ENCODE measurements around the gene VANGL1. TPM values are rescaled to one million over a fixed set of nuclear protein-coding genes. Genes with fewer than 3 reads are reported as not detected.
A peak's percentile ranks its signal among the peaks of the same experiment; 100 is the strongest.

The VANGL1 gene
- total and polyA plus RNA-seq, 3 experiments from 2014 or later: 3.0 to 3.3 (median 3.2) TPM

DNA sequence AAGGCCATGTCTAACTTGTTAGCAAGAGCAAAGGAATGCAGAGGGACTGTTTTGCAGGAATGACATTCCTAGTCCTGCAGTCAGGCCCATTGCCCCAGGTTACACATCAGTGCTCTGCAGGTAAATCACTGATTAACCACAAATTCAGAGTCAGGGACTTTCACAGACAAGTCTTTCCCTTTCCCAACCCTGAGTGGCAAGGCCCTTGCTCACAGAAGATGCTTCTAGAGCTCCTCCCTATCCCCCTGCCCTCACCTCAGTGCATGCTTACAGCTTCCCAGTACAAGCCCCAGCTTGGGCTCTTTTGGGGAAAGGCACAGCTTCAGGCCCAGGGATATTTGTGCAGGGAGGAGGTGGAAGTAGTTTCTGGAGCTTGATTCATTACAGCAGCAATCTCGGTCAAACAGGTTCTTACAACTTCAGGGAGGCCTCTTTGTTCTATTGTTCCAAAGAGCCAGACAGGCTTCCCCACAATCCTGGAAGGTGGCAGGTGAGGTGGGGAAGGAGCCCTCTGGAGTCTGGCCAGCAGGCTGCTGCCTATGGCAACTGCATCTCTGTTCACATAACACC lies 72.9 kb downstream of the VANGL1 start:
- Histone ChIP-seq H3K4me3 (ENCODE audit: low read length) (no peak overlapping the region), H3K27ac (ENCODE audit: low read depth, low read length) (no peak overlapping the region), H3K9me3 (ENCODE audit: low read length) (no peaks in the 10 kb centered on the region), H3K36me3 (ENCODE audit: insufficient read depth, low read length) (no peaks in the 10 kb centered on the region), H3K4me1 (ENCODE audit: insufficient read depth, low read length) (no peaks in the 10 kb centered on the region), H3K27me3 (ENCODE audit: insufficient read depth, low read length, poor library complexity, severe bottlenecking) (no peaks in the 10 kb centered on the region)
- no peak for DNase-seq
- POLR2A ChIA-PET: no interaction called here
- Mint-ChIP-seq H3K27me3 (peaks cover 3 to 23% of the 10 kb centered on the region in 2 donors), H3K4me3 (no peak overlapping the region), H3K4me1 (no peaks in the 10 kb centered on the region), H3K36me3 (no peaks in the 10 kb centered on the region), H3K9me3 (no peaks in the 10 kb centered on the region), H3K27ac (no peak overlapping the region)
- CTCF ChIA-PET: no interaction called here

DNA sequence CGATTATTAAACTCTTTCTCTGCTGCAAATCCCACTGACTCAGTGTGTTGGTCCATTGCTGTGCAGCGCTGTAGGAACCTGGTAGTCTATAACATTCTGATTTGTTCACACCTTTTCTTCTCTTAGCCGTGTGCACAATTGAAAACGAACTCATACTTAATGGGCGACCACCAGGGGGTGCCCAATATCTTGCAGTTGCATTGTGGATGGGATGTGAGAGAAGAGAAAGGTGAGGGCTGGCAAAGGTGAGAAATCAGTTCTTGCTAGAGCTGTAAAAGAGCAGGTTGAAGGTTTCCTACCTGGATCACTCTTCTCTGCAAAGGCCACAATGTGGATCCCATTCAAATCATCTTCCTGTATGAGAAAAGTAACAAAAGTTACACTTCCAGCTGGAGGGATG lies 75.8 kb downstream of the VANGL1 start:
- Histone ChIP-seq H3K36me3 (ENCODE audit: insufficient read depth, low read length) (no peaks in the 10 kb centered on the region), H3K9me3 (ENCODE audit: low read length) (no peaks in the 10 kb centered on the region), H3K27me3 (ENCODE audit: insufficient read depth, low read length, poor library complexity, severe bottlenecking) (no peaks in the 10 kb centered on the region), H3K4me3 (ENCODE audit: low read length) (no peak overlapping the region), H3K4me1 (ENCODE audit: insufficient read depth, low read length) (no peaks in the 10 kb centered on the region), H3K27ac (ENCODE audit: low read depth, low read length) (no peak overlapping the region)
- ChIA-PET CTCF (interaction anchor here (1.5 kb wide), 1 partner anchor 11 kb away, joined by 4 read pairs; no protein-coding TSS in a partner anchor), POLR2A (no interaction called here)
- Mint-ChIP-seq H3K36me3 (no peaks in the 10 kb centered on the region), H3K27me3 (peaks cover 1 to 13% of the 10 kb centered on the region in 2 donors), H3K9me3 (no peaks in the 10 kb centered on the region), H3K27ac (no peak overlapping the region), H3K4me3 (no peak overlapping the region), H3K4me1 (no peaks in the 10 kb centered on the region)
- DNase-seq: no peak

DNA sequence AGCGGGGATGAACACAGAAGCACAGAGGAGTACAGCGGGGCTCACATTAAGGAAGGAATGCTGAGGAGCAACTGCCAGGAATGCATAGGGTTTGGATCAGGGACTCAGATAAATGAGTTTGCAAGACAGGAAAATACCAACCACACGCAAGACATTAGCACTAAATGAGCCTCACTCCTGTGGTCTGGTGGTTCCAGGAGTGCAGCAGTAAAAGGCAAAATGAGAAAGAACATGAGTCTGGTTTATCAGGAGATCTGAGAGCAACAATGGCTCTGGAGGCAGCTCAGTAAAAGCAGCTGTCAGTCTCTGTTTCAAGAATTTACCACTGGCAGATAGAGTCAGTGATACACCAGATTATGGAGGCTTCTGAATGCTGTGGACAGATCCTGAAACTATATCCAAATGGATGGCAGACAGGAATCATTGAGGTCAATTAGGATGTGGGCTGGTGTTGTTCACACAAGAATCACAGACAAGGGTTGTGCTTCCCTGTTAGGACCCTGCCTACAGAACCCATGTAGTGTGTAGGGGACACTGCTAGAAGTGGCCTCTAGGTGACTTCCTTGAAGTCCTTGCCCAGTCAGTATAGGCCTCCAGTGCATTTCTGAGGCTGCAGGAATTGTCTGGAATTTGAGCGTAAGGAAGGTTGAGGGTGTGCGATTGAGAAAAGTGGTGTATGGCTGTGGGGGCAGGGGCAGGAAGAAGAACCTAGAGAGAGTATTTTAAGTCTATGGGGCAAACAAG lies 76.4 kb downstream of the VANGL1 start:
- no peak for DNase-seq
- Histone ChIP-seq H3K36me3 (ENCODE audit: insufficient read depth, low read length) (no peaks in the 10 kb centered on the region), H3K4me1 (ENCODE audit: insufficient read depth, low read length) (no peaks in the 10 kb centered on the region), H3K27ac (ENCODE audit: low read depth, low read length) (no peak overlapping the region), H3K4me3 (ENCODE audit: low read length) (no peak overlapping the region), H3K9me3 (ENCODE audit: low read length) (no peaks in the 10 kb centered on the region), H3K27me3 (ENCODE audit: insufficient read depth, low read length, poor library complexity, severe bottlenecking) (no peaks in the 10 kb centered on the region)
- Mint-ChIP-seq H3K36me3 (no peaks in the 10 kb centered on the region), H3K4me3 (no peak overlapping the region), H3K4me1 (no peaks in the 10 kb centered on the region), H3K9me3 (no peaks in the 10 kb centered on the region), H3K27ac (peak overlapping the region in 1 of 8 donors; percentile 61), H3K27me3 (peaks cover 1 to 11% of the 10 kb centered on the region in 2 donors)
- CTCF ChIA-PET: interaction anchor here (1.5 kb wide), 1 partner anchor 11 kb away, joined by 4 read pairs; no protein-coding TSS in a partner anchor
- POLR2A ChIA-PET: no interaction called here

GRCh38 chr1:115719285-115719684 lies 77.5 kb downstream of the VANGL1 start:
- no peaks in the 10 kb centered on the region for H3K36me3 Mint-ChIP-seq
- POLR2A ChIA-PET: no interaction called here
- H3K4me1 ChIP-seq (ENCODE audit: insufficient read depth, low read length): no peaks in the 10 kb centered on the region

GRCh38 chr1:115722221-115722620 lies 80.5 kb downstream of the VANGL1 start:
- Histone ChIP-seq H3K4me3 (ENCODE audit: low read length) (no peak overlapping the region), H3K4me1 (ENCODE audit: insufficient read depth, low read length) (no peaks in the 10 kb centered on the region), H3K27me3 (ENCODE audit: insufficient read depth, low read length, poor library complexity, severe bottlenecking) (no peaks in the 10 kb centered on the region), H3K36me3 (ENCODE audit: insufficient read depth, low read length) (no peaks in the 10 kb centered on the region), H3K9me3 (ENCODE audit: low read length) (no peaks in the 10 kb centered on the region), H3K27ac (ENCODE audit: low read depth, low read length) (no peak overlapping the region)
- no peaks in the 10 kb centered on the region for H3K4me1 Mint-ChIP-seq
- H3K9me3 Mint-ChIP-seq: no peaks in the 10 kb centered on the region
- POLR2A ChIA-PET: no interaction called here
- peaks cover 5 to 7% of the 10 kb centered on the region in 2 donors for H3K27me3 Mint-ChIP-seq
- H3K4me3 Mint-ChIP-seq: no peak overlapping the region
- CTCF ChIA-PET: no interaction called here
- DNase-seq: no peak
- no peak overlapping the region for H3K27ac Mint-ChIP-seq
- H3K36me3 Mint-ChIP-seq: no peaks in the 10 kb centered on the region

More at GRCh38 chr1:115719285-115719684, 77.5 kb downstream of the VANGL1 start:
- no peaks in the 10 kb centered on the region for H3K9me3 ChIP-seq (ENCODE audit: low read length)
- no peak overlapping the region for H3K27ac ChIP-seq (ENCODE audit: low read depth, low read length)
- peaks cover 3 to 8% of the 10 kb centered on the region in 2 donors for H3K27me3 Mint-ChIP-seq
- no peak overlapping the region for H3K4me3 ChIP-seq (ENCODE audit: low read length)
- no peak overlapping the region for H3K4me3 Mint-ChIP-seq
- no peaks in the 10 kb centered on the region for H3K27me3 ChIP-seq (ENCODE audit: insufficient read depth, low read length, poor library complexity, severe bottlenecking)
- H3K36me3 ChIP-seq (ENCODE audit: insufficient read depth, low read length): no peaks in the 10 kb centered on the region
- no peaks in the 10 kb centered on the region for H3K9me3 Mint-ChIP-seq
- DNase-seq: no peak
- no peak overlapping the region for H3K27ac Mint-ChIP-seq
- H3K4me1 Mint-ChIP-seq: no peaks in the 10 kb centered on the region
- CTCF ChIA-PET: interaction anchor here (1.9 kb wide), 1 partner anchor 12 kb away, joined by 5 read pairs; no protein-coding TSS in a partner anchor

GRCh38 chr1:115723756-115724155 lies 82.0 kb downstream of the VANGL1 start:
- Histone ChIP-seq H3K36me3 (ENCODE audit: insufficient read depth, low read length) (no peaks in the 10 kb centered on the region), H3K27ac (ENCODE audit: low read depth, low read length) (no peak overlapping the region), H3K4me3 (ENCODE audit: low read length) (no peak overlapping the region), H3K27me3 (ENCODE audit: insufficient read depth, low read length, poor library complexity, severe bottlenecking) (no peaks in the 10 kb centered on the region), H3K4me1 (ENCODE audit: insufficient read depth, low read length) (no peaks in the 10 kb centered on the region), H3K9me3 (ENCODE audit: low read length) (no peaks in the 10 kb centered on the region)
- ChIA-PET POLR2A (no interaction called here), CTCF (no interaction called here)
- no peak for DNase-seq
- Mint-ChIP-seq H3K27ac (no peak overlapping the region), H3K27me3 (peaks cover 5 to 7% of the 10 kb centered on the region in 2 donors), H3K4me1 (no peaks in the 10 kb centered on the region), H3K4me3 (no peak overlapping the region), H3K36me3 (no peaks in the 10 kb centered on the region), H3K9me3 (no peaks in the 10 kb centered on the region)

DNA sequence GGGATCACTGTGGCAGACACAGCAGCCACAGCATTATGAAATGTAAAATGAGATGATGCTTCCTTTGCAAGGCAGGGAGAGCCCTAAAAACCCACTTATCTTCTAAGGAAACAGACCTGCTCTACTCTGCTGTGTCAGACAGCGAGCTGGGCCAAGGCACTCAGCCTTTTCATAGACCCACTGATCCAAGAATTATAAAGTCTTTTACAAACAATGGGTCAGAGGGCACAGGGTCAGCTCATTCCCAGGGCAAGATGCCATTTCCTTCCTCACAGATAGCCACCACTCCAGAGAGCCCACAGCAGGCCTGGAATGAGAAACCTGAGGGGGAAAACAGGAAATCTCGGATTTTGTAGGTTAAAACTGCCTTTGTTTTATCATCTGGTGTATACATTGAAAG lies 83.8 kb downstream of the VANGL1 start:
- no peaks in the 10 kb centered on the region for H3K36me3 ChIP-seq (ENCODE audit: insufficient read depth, low read length)
- no peaks in the 10 kb centered on the region for H3K4me1 ChIP-seq (ENCODE audit: insufficient read depth, low read length)
- Mint-ChIP-seq H3K4me3 (no peak overlapping the region), H3K36me3 (no peaks in the 10 kb centered on the region), H3K27ac (no peak overlapping the region), H3K4me1 (no peaks in the 10 kb centered on the region), H3K9me3 (no peaks in the 10 kb centered on the region), H3K27me3 (peaks cover 5 to 7% of the 10 kb centered on the region in 2 donors)
- ChIA-PET POLR2A (no interaction called here), CTCF (no interaction called here)
- H3K27ac ChIP-seq (ENCODE audit: low read depth, low read length): no peak overlapping the region
- H3K4me3 ChIP-seq (ENCODE audit: low read length): no peak overlapping the region
- no peaks in the 10 kb centered on the region for H3K9me3 ChIP-seq (ENCODE audit: low read length)
- H3K27me3 ChIP-seq (ENCODE audit: insufficient read depth, low read length, poor library complexity, severe bottlenecking): no peaks in the 10 kb centered on the region
- no peak for DNase-seq

DNA sequence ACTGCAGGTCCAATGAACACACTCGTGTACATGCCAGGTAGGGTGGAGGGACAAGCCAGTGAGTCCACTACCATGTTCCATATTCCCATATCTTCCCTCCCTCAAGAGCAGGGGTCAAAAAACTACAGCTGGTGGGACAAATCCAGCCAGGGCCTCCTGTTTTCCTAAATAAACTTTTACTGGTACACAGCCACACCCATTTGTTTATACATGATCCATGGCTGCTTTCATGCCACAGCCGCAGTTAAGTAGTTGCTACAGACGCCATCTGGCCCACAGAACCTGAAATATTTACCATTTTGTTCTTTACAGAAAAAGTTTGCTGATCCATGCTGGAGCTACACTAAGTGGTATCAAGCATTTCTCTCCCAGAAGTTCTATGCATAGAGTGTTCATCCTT lies 84.4 kb downstream of the VANGL1 start:
- H3K9me3 Mint-ChIP-seq: no peaks in the 10 kb centered on the region
- ChIA-PET CTCF (no interaction called here), POLR2A (no interaction called here)
- no peak for DNase-seq
- H3K27ac Mint-ChIP-seq: no peak overlapping the region
- H3K36me3 ChIP-seq (ENCODE audit: insufficient read depth, low read length): no peaks in the 10 kb centered on the region
- H3K27me3 ChIP-seq (ENCODE audit: insufficient read depth, low read length, poor library complexity, severe bottlenecking): no peaks in the 10 kb centered on the region
- no peaks in the 10 kb centered on the region for H3K36me3 Mint-ChIP-seq
- H3K4me3 ChIP-seq (ENCODE audit: low read length): no peak overlapping the region
- H3K9me3 ChIP-seq (ENCODE audit: low read length): no peaks in the 10 kb centered on the region
- peaks cover 5 to 7% of the 10 kb centered on the region in 2 donors for H3K27me3 Mint-ChIP-seq
- no peaks in the 10 kb centered on the region for H3K4me1 Mint-ChIP-seq
- no peaks in the 10 kb centered on the region for H3K4me1 ChIP-seq (ENCODE audit: insufficient read depth, low read length)
- H3K27ac ChIP-seq (ENCODE audit: low read depth, low read length): no peak overlapping the region
- no peak overlapping the region for H3K4me3 Mint-ChIP-seq
